ENCODE results near the gene CFAP65.

CFAP65 gene

GRCh38 chr2:219000569-219000960, 40.8 kb downstream of the CFAP65 start:
- no peaks in the 10 kb centered on the region for H3K9me3 Mint-ChIP-seq
- H3K4me3 Mint-ChIP-seq, result no peak overlapping the region
- no peak for ATAC-seq (replicated peaks)
- DNase-seq, result no peak
- no peak overlapping the region for H3K27ac Mint-ChIP-seq
- no peaks in the 10 kb centered on the region for H3K36me3 Mint-ChIP-seq
- H3K4me1 Mint-ChIP-seq, result peaks cover 22 to 42% of the 10 kb centered on the region in 2 donors
- H3K27me3 Mint-ChIP-seq, result peaks cover 90 to 95% of the 10 kb centered on the region in 2 donors

GRCh38 chr2:218999881-219000568, 41.3 kb downstream of the CFAP65 start:
- Mint-ChIP-seq H3K27ac (no peak overlapping the region), H3K27me3 (peaks cover 90 to 95% of the 10 kb centered on the region in 2 donors), H3K4me3 (no peak overlapping the region), H3K4me1 (peaks cover 25 to 42% of the 10 kb centered on the region in 2 donors), H3K36me3 (no peaks in the 10 kb centered on the region), H3K9me3 (no peaks in the 10 kb centered on the region)
- no peak for DNase-seq
- no peak for ATAC-seq (replicated peaks)

GRCh38 chr2:218999021-218999880, 42.1 kb downstream of the CFAP65 start:
- ATAC-seq (replicated peaks) (no peak), DNase-seq (no peak)
- Mint-ChIP-seq H3K36me3 (no peaks in the 10 kb centered on the region), H3K27ac (no peak overlapping the region), H3K27me3 (peaks cover 90 to 95% of the 10 kb centered on the region in 2 donors), H3K9me3 (no peaks in the 10 kb centered on the region), H3K4me3 (no peak overlapping the region), H3K4me1 (peaks cover 25 to 37% of the 10 kb centered on the region in 2 donors)

GRCh38 chr2:218998414-218999002, 42.8 kb downstream of the CFAP65 start:
- H3K9me3 Mint-ChIP-seq, result no peaks in the 10 kb centered on the region
- no peaks in the 10 kb centered on the region for H3K36me3 Mint-ChIP-seq
- no peak for DNase-seq
- no peak overlapping the region for H3K27ac Mint-ChIP-seq
- peaks cover 90 to 95% of the 10 kb centered on the region in 2 donors for H3K27me3 Mint-ChIP-seq
- no peak overlapping the region for H3K4me3 Mint-ChIP-seq
- ATAC-seq (replicated peaks), result no peak
- H3K4me1 Mint-ChIP-seq, result peaks cover 25 to 36% of the 10 kb centered on the region in 2 donors

- Mint-ChIP-seq H3K27me3 (peaks cover 84 to 92% of the 10 kb centered on the region in 2 donors), H3K9me3 (no peaks in the 10 kb centered on the region), H3K27ac (no peak overlapping the region)
Observed at GRCh38 chr2:218997731-218998130, 43.6 kb downstream of the CFAP65 start.

GRCh38 chr2:218996937-218997336, 44.4 kb downstream of the CFAP65 start:
- no peak for DNase-seq
- no peaks in the 10 kb centered on the region for H3K36me3 Mint-ChIP-seq
- H3K4me1 Mint-ChIP-seq, result peaks cover 17 to 27% of the 10 kb centered on the region in 2 donors
- no peaks in the 10 kb centered on the region for H3K9me3 Mint-ChIP-seq
- peaks cover 82 to 92% of the 10 kb centered on the region in 2 donors for H3K27me3 Mint-ChIP-seq
- no peak for ATAC-seq (replicated peaks)
- H3K4me3 Mint-ChIP-seq, result no peak overlapping the region
- no peak overlapping the region for H3K27ac Mint-ChIP-seq

More at GRCh38 chr2:218997731-218998130, 43.6 kb downstream of the CFAP65 start:
- ATAC-seq (replicated peaks), result no peak
- Mint-ChIP-seq H3K36me3 (no peaks in the 10 kb centered on the region), H3K4me3 (no peak overlapping the region), H3K4me1 (peaks cover 23 to 35% of the 10 kb centered on the region in 2 donors)
- DNase-seq, result no peak

GRCh38 chr2:218995972-218996711, 45.2 kb downstream of the CFAP65 start:
- Mint-ChIP-seq H3K27me3 (peaks cover 85 to 95% of the 10 kb centered on the region in 2 donors), H3K4me1 (peaks cover 17 to 23% of the 10 kb centered on the region in 2 donors), H3K4me3 (peak overlapping the region; percentile 56 to 67), H3K9me3 (no peaks in the 10 kb centered on the region), H3K27ac (no peak overlapping the region), H3K36me3 (no peaks in the 10 kb centered on the region)
- ATAC-seq (replicated peaks) (peak; percentile 72 to 74), DNase-seq (peak; percentile 71)

GRCh38 chr2:218995561-218995960, 45.8 kb downstream of the CFAP65 start:
- Mint-ChIP-seq H3K4me3 (no peak overlapping the region), H3K27ac (no peak overlapping the region), H3K27me3 (peaks cover 83 to 95% of the 10 kb centered on the region in 2 donors), H3K4me1 (peaks cover 17 to 23% of the 10 kb centered on the region in 2 donors), H3K36me3 (no peaks in the 10 kb centered on the region), H3K9me3 (no peaks in the 10 kb centered on the region)
- ATAC-seq (replicated peaks) (peak in 1 of 2 donors; percentile 20), DNase-seq (no peak)

GRCh38 chr2:218993345-218994315, 47.7 kb downstream of the CFAP65 start, which contains the start of gene CRYBA2:
TSS of gene CRYBA2 (minus strand) at chr2:218993422. CDS start at chr2:218993176, 246 bp downstream.
- Mint-ChIP-seq H3K9me3 (no peaks in the 10 kb centered on the region), H3K27ac (peak within 1 kb of the TSS; percentile 25), H3K4me1 (peaks cover 14 to 15% of the 10 kb centered on the region in 2 donors), H3K36me3 (no peaks in the 10 kb centered on the region), H3K4me3 (peak within 1 kb of the TSS; percentile 50 to 74), H3K27me3 (peaks cover 87 to 97% of the 10 kb centered on the region in 2 donors)
- no peak for DNase-seq
- ATAC-seq (replicated peaks), result no peak

GRCh38 chr2:218992703-218993344, 48.5 kb downstream of the CFAP65 start:
- peak overlapping the region in 1 of 2 donors; percentile 26 for H3K4me3 Mint-ChIP-seq
- no peaks in the 10 kb centered on the region for H3K9me3 Mint-ChIP-seq
- H3K36me3 Mint-ChIP-seq, result no peaks in the 10 kb centered on the region
- H3K27ac Mint-ChIP-seq, result peak overlapping the region; percentile 25
- H3K27me3 Mint-ChIP-seq, result peaks cover 84 to 93% of the 10 kb centered on the region in 2 donors
- ATAC-seq (replicated peaks) (peak in 1 of 2 donors; percentile 5), DNase-seq (no peak)
- peaks cover 14 to 15% of the 10 kb centered on the region in 2 donors for H3K4me1 Mint-ChIP-seq

- H3K9me3 Mint-ChIP-seq, result no peaks in the 10 kb centered on the region
- no peak overlapping the region for H3K27ac Mint-ChIP-seq
- H3K27me3 Mint-ChIP-seq, result peaks cover 84 to 93% of the 10 kb centered on the region in 2 donors
- ATAC-seq (replicated peaks) (no peak), DNase-seq (no peak)
- H3K36me3 Mint-ChIP-seq, result no peaks in the 10 kb centered on the region
- no peak overlapping the region for H3K4me3 Mint-ChIP-seq
- H3K4me1 Mint-ChIP-seq, result peaks cover 14% of the 10 kb centered on the region in 2 donors
Observed at GRCh38 chr2:218992196-218992595, 49.1 kb downstream of the CFAP65 start.

- Mint-ChIP-seq H3K4me3 (no peak overlapping the region), H3K4me1 (peaks cover 13 to 14% of the 10 kb centered on the region in 2 donors), H3K27ac (no peak overlapping the region), H3K9me3 (no peaks in the 10 kb centered on the region), H3K36me3 (no peaks in the 10 kb centered on the region), H3K27me3 (peaks cover 84 to 93% of the 10 kb centered on the region in 2 donors)
- ATAC-seq (replicated peaks) (no peak), DNase-seq (no peak)
Observed at GRCh38 chr2:218991674-218992168, 49.6 kb downstream of the CFAP65 start.
